Ishikawa (cell line): ENCODE data around the gene ELF1.
A peak's percentile ranks its signal among the peaks of the same experiment; 100 is the strongest.

ENCODE experiments used
- CEBPB ChIP-seq: IDR thresholded peaks from 2 replicates; pipeline ENCODE4 v1.6.1; 2012
- CREB1 ChIP-seq: IDR thresholded peaks from 2 replicates; pipeline ENCODE4 v1.6.1; 2012; ENCODE audit warnings: low read depth
- EGR1 ChIP-seq: IDR thresholded peaks from 2 replicates; pipeline ENCODE4 v1.6.1; 2012
- EP300 ChIP-seq: IDR thresholded peaks from 2 replicates; pipeline ENCODE4 v1.6.1; 2012; ENCODE audit warnings: borderline replicate concordance
- FOXM1 ChIP-seq: IDR thresholded peaks from 2 replicates; pipeline ENCODE4 v1.6.1; 2012; ENCODE audit warnings: low read depth, borderline replicate concordance
- RAD21 ChIP-seq: IDR thresholded peaks from 2 replicates; pipeline ENCODE4 v1.6.1; 2012; ENCODE audit warnings: low read depth
- TAF1 ChIP-seq: IDR thresholded peaks from 2 replicates; pipeline ENCODE4 v1.6.1; 2012; ENCODE audit warnings: low read depth, mild to moderate bottlenecking
- TCF12 ChIP-seq: IDR thresholded peaks from 2 replicates; pipeline ENCODE4 v1.6.1; 2012; ENCODE audit warnings: low read depth
- YY1 ChIP-seq: IDR thresholded peaks from 2 replicates; pipeline ENCODE4 v1.6.1; 2012; ENCODE audit warnings: low read depth
- TF ChIP-seq, protein P1 (sequence below): IDR thresholded peaks from 2 replicates; pipeline ENCODE4 v1.6.1; 2012
- TF ChIP-seq, protein P2 (sequence below): IDR thresholded peaks from 2 replicates; pipeline ENCODE4 v1.6.1; 2012; ENCODE audit warnings: low read depth, mild to moderate bottlenecking
- TF ChIP-seq, protein P3 (sequence below): IDR thresholded peaks from 2 replicates; pipeline ENCODE4 v1.6.1; 2012

DNA sequence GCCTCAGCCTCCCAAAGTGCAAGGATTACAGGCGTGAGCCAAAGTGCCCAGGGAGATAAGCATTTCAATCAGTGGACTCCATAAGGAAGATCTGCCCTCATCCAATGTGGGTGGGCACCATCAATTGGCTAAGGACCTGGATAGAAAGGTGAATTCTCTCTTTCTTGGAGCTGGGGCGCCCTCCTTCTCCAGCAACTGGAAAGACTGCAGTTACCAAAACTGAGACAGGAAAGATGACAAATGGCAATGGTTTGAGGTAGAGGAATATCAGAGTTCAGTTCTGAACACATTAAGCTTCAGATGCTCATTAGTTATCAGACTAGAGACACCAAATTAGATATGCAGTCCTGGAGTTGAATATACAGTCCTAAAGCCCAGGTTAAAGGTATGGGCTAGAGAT, 10.5 kb upstream of the ELF1 start:
- TF ChIP-seq TAF1 (no peak), EGR1 (no peak), FOXM1 (no peak), CEBPB (no peak), YY1 (no peak), EP300 (no peak), CREB1 (no peak), RAD21 (peak; percentile 53; the same call in 1 of the 2 replicates), TCF12 (no peak)
- TF ChIP-seq, protein P1, sequence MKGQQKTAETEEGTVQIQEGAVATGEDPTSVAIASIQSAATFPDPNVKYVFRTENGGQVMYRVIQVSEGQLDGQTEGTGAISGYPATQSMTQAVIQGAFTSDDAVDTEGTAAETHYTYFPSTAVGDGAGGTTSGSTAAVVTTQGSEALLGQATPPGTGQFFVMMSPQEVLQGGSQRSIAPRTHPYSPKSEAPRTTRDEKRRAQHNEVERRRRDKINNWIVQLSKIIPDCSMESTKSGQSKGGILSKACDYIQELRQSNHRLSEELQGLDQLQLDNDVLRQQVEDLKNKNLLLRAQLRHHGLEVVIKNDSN: no peak
- TF ChIP-seq, protein P2, sequence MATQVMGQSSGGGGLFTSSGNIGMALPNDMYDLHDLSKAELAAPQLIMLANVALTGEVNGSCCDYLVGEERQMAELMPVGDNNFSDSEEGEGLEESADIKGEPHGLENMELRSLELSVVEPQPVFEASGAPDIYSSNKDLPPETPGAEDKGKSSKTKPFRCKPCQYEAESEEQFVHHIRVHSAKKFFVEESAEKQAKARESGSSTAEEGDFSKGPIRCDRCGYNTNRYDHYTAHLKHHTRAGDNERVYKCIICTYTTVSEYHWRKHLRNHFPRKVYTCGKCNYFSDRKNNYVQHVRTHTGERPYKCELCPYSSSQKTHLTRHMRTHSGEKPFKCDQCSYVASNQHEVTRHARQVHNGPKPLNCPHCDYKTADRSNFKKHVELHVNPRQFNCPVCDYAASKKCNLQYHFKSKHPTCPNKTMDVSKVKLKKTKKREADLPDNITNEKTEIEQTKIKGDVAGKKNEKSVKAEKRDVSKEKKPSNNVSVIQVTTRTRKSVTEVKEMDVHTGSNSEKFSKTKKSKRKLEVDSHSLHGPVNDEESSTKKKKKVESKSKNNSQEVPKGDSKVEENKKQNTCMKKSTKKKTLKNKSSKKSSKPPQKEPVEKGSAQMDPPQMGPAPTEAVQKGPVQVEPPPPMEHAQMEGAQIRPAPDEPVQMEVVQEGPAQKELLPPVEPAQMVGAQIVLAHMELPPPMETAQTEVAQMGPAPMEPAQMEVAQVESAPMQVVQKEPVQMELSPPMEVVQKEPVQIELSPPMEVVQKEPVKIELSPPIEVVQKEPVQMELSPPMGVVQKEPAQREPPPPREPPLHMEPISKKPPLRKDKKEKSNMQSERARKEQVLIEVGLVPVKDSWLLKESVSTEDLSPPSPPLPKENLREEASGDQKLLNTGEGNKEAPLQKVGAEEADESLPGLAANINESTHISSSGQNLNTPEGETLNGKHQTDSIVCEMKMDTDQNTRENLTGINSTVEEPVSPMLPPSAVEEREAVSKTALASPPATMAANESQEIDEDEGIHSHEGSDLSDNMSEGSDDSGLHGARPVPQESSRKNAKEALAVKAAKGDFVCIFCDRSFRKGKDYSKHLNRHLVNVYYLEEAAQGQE: no peak
- TF ChIP-seq, protein P3, sequence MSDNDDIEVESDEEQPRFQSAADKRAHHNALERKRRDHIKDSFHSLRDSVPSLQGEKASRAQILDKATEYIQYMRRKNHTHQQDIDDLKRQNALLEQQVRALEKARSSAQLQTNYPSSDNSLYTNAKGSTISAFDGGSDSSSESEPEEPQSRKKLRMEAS: no peak
